Measurements from ENCODE around the gene PRKAG2. TPM values are rescaled to one million over a fixed set of nuclear protein-coding genes. Genes with fewer than 3 reads are reported as not detected.
"Not testable (repeated sequence)": the region's sequence is repeated elsewhere in the genome, so short reads cannot be mapped to it uniquely, and the experiment has no call there.

The PRKAG2 gene
- polyA plus RNA-seq, 1 donor, result 38.3 TPM

- no peak for DNase-seq
Observed at GRCh38 chr7:151552352-151553028, 324.4 kb downstream of the PRKAG2 start.

GRCh38 chr7:151551820-151552219 is 325.1 kb downstream of the PRKAG2 start:
- no peak for DNase-seq

- no peak for DNase-seq
Observed at GRCh38 chr7:151550656-151551286, 326.1 kb downstream of the PRKAG2 start.

- no peak for DNase-seq
Observed at GRCh38 chr7:151549644-151550043, 327.3 kb downstream of the PRKAG2 start.

GRCh38 chr7:151549083-151549482 is 327.8 kb downstream of the PRKAG2 start:
- DNase-seq, result no peak

- DNase-seq, result no peak
Observed at GRCh38 chr7:151544183-151544582, 332.7 kb downstream of the PRKAG2 start.

GRCh38 chr7:151542606-151543130 is 334.2 kb downstream of the PRKAG2 start:
- DNase-seq, result no peak

DNA sequence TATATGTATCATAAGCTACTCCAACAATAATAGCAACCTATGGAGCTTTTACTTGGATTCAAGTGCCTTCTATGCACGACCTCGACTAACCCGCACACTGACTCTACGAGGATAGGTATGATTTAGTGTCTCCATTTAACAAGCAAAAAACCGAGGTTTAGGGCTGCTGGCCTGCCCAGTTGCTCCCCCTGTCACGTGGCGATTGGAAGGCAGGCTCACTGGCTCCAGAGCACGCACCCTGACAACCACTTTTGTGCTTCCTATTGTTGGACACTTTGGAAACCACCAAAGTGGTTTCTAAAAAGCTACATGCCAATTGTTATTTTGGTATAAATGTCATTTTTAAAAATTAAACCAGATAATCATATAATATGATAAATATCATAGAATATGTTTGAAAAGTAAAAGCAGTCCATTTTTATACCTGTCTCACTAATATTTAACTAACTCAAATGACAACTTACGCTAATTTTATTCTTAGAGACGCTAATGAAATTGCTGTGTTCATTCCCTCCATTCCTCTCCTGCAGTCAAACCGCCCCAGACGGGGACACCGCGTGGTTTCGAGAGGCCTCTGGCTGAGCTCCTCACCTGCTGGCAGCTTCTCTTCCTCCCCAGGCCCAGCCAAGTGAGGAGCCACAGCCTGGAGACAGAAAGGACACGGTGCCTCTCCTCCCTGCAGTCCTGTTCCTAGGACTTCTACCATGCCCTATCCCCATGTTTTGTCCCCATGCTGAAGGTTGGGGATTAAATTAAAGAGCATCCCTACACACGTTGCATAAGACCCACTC is 335.0 kb downstream of the PRKAG2 start:
- no peak for DNase-seq

DNA sequence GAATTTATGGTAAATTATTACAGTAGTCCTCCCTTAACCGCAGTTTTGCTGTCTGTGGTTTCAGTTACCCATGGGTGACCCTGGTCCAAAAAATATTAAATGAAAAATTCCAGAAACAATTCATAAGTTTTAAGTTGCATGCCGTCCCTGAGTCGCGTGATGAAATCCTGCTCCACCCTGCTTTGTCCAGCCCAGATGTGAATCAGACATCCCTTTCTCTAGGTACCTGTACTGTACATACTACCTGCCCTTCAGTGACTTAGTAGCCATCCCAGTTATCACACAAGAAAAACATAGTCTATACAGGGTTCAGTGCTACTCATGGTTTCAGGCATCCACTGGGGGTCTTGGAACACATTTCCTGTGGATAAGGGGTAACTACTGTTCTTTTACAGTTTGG is 336.8 kb downstream of the PRKAG2 start:
- no peak for DNase-seq

DNA sequence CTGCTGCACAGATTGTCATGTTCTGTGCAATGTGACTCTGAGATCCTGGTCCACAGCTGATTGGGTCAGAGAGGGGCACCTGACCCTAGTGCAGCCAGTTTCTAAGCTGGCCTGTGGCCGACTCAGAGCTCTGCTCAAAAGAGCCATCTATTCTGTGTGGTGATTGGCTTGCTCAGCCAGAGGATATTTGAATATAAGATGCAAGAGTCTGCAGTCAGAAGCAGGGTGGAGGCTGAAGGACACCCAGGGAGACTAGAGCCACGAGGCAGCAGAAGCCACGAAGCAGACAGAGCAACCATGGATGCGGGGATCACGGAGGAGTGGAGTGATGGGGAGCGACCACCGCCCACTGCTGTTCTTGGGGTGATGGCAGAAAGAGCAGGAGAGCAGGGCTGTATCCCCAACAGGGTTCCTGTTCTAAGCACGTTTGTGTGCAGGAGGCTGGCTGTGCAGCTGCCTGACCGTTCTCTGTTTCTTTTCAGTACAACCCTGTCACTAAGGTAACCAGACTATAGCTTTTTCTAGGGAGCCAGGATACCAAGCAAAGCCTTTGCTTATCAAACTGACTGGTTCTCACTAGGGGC is 337.7 kb downstream of the PRKAG2 start:
- DNase-seq, result no peak

DNA sequence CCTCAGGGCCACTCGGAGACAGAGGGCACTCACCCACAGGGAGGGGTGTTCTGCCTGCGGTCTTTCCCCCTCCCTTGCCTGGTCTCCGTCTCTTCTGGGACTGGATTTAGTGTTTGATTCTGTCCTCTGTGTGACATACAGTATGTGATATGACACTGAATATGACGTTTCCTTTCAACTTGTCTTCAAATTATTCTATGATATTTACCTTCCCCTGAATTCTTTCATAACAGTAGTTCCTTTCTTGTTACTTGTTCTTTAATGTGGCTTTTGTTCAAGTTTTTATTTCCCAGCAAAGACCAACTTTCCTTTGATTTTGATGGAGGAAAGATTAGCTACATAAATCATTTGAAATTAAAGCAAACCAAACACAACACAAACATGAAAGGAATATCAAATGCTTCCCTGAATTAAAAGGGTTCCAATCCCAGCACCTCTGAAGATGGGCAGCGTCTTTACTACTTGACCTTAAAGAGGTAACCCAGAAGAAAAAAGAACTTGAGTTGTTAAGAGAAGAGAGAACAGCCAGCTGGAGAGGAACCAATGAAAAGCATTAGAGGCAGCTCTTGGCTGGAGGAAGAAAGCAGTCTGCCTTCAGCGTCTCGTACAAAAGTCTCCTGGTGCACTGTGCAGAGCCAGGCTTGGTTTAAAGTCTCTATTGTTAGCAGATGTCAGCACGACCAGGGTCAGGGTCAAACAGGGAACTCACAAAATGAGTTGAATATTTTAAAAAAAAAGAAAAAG is 338.9 kb downstream of the PRKAG2 start:
- DNase-seq, result no peak

DNA sequence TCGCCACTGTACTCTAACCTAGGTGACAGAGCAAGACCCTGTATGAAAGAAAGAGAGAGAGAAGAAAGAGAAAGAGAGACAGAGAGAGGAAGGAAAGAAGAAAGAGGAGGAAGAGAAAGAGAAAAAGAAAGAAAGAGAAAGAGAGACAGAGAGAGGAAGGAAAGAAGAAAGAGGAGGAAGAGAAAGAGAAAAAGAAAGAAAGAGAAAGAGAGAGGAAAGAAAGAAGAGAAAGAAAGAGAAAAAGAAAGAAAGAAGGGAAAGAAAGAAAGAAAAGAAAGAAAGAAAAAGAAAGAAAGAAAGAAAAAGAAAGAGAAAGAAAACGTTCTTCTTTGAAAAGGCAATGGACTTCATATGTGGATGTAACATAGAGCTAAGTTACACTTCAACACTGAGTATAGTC is 340.7 kb downstream of the PRKAG2 start:
- not testable (repeated sequence) for DNase-seq

DNA sequence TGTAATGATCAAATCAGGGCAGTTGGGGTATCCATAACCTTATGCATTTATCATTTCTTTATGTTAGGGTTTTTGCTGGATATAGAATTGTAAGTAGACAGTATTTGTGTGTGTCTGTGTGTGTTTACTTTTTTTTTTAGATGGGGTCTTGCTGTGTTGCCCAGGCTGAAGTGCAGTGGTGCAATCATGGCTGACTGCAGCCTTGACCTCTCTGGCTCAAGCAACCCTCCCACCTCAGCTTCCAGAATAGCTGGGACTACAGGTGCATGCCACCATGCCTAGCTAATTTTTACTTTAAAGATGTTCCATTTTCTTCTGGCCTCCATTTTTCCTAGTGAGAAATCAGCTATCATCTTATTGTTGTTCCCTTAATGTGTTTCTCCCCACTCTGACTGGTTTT is 347.1 kb downstream of the PRKAG2 start:
- no peak for DNase-seq

- DNase-seq, result no peak
Observed at GRCh38 chr7:151524845-151525244, 352.1 kb downstream of the PRKAG2 start.

GRCh38 chr7:151524331-151524730 is 352.6 kb downstream of the PRKAG2 start:
- no peak for DNase-seq

DNA sequence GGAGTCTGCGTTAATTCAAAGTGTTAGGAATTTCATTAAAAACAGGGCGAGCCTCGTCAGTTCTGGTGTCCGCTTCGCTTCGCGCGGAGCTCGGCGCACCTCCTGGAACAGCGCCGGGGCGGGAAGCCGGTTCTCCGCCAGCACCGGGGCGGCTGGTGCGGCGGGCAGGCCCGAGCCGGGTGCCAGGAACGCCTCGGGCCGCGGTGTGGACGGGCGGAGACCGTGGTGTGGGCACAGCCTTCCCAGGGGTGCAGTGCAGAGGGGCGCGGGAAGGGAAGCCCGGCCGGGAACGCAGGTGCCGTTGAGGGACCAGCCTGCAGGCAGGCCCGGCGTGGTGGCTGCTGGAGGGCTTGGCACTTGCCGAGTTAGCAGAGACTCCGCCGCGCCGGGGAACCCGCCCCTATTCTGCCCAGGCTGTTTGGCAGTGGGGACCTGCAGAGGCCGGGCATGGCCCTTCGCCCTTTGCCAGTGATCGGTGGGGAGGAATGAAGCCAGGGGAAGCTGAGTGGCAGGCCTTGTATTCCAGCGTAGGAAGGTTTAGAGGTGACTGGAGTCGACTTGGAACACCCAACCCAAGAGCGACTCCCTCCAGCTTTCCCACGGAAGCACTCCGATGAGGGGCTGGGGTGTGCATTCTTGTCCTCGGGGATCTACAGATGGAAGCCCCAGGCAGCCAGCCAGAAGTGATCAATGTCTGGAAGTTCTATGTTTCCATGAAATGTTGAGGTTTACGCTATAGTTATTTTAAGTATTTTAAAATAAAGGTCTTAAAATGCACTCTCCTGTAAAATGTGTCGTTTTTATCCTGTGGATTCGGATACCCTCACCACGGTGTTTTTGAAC is 356.3 kb downstream of the PRKAG2 start:
- no peak for DNase-seq

GRCh38 chr7:151519765-151520418 is 357.0 kb downstream of the PRKAG2 start, which contains the start of gene RHEB:
TSS of gene RHEB (minus strand) at chr7:151519895. CDS start at chr7:151519511, 384 bp downstream.
- DNase-seq, result peak; percentile 99

DNA sequence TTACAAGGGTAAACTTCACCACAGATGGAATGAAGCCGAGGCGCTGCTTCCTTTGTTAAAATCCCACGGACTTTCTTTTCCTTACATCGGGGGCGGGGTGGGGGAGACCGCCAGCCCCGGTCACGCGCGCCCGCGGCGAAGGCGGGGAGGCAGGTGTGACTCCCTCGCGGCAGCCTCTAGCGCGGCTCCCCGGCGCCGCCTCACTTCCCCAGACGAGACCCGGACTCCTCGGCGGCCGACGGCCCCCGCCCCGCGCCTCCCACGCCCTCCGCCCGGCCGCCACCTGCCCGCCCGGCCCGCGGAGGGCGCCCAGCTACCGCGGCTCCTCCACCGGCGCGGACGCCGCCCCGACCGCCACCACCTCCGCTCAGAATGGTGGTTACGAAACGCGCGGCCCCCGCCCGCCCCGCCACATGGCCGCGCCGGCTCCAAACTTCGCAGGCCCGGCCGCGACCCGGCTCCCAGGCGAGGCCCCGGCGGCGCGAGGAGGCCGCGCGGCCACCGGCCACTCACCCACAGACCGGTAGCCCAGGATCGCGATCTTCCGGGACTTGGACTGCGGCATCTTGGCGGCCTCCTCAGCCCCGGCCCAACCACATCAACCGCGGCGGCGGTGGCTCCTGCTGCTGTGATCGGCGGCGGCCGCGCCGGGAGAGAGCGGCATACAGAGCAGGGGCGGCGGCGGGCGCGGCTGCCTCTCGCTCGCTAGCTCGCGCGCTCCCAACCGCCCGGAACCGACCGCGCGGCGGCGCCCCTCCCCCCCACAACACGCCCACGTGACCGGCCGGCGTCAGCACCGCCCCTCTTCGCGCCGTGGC is 357.8 kb downstream of the PRKAG2 start:
- DNase-seq, result peak; percentile 35
